Astrocyte of the spinal cord (primary cell): Measurements from ENCODE around the gene SLIT1.

ENCODE experiments used
- DNase-seq: peaks from one replicate; pipeline ENCODE4 v3.0.0; 2011; ENCODE audit warnings: low read depth, low spot score
- H3K4me3 ChIP-seq: 2 replicates; pipeline ENCODE4 v1.5.1; 2011; ENCODE audit warnings: low read depth, mild to moderate bottlenecking, low read length, moderate library complexity
- CTCF ChIP-seq: IDR thresholded peaks from 2 replicates; pipeline ENCODE4 v1.5.1; 2012; ENCODE audit warnings: low read depth, mild to moderate bottlenecking, low read length, inconsistent platforms
- in situ Hi-C: cut with HindIII; loops from 2 replicates; pipeline ENCODE4 v1.10.0; 2017; ENCODE audit warnings: low sequenced_read_pairs

The SLIT1 gene

DNA sequence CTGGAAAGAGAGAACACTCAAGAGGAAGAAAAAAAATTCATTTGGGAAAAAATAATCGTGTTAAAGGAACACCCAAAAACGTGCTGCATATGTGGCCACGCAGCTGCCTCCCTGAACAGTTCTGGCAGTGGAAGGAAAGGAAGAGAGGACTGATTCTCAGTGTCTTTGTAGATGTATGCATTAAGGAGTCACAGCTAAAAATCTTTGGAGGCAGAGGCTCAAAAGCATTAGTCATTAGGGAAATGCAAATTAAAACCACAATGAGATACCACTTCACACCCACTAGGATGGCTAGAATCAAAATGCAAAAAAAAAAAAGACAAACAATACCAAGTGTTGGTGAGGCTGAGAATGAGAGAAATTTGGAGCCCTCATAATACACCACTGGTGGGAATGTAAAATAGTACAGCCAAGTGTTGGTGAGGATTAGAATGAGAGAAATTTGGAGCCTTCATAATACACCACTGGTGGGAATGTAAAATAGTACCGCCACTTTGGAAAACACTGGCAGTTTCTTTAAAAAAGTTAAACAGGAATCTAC lies 134.7 kb downstream of the SLIT1 start:
- no peak for TF ChIP-seq CTCF
- DNase-seq, result no peak
- no peak overlapping the region for H3K4me3 ChIP-seq
- in situ Hi-C loops, result no loop called here

- DNase-seq, result no peak
- no peak for TF ChIP-seq CTCF
- in situ Hi-C loops, result no loop called here
- no peak overlapping the region for H3K4me3 ChIP-seq
These were observed 135.5 kb downstream of the SLIT1 start for GRCh38 chr10:97050205-97050745.

DNA sequence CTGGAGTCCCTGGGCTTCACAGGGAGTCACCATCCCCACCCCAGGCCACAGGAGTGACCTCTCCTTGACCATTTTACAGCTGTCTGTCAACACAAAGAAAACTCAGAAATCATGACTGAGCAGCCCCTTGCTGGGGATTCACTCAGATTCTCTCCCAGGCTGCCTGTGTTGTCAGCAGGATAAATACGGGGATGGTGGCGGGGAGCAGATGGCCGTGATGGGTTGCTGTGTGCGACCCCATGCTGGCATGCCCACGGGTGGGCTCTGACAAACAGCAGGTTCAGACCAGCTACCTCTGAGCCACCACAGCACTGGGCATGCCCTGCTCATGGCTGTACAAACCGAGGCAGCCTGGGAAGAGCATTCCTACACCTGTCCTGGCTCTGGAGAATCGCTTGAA lies 136.1 kb downstream of the SLIT1 start:
- TF ChIP-seq CTCF, result no peak
- no peak overlapping the region for H3K4me3 ChIP-seq
- in situ Hi-C loops, result no loop called here
- DNase-seq, result no peak

- in situ Hi-C loops, result no loop called here
- no peak overlapping the region for H3K4me3 ChIP-seq
- no peak for TF ChIP-seq CTCF
- DNase-seq, result no peak
These were observed 136.9 kb downstream of the SLIT1 start for GRCh38 chr10:97048649-97049427.

GRCh38 chr10:97047788-97048187 lies 138.0 kb downstream of the SLIT1 start:
- in situ Hi-C loops, result no loop called here
- DNase-seq, result no peak

More at GRCh38 chr10:97047788-97048187, 138.0 kb downstream of the SLIT1 start:
- TF ChIP-seq CTCF, result no peak
- no peak overlapping the region for H3K4me3 ChIP-seq
